Stimulated activated CD4-positive, alpha-beta T cell treated with anti-CD3 and anti-CD28 coated beads, Interleukin-4, amount 100 ng/mL, for 24 hours (primary cell): ENCODE measurements around the gene SLX9.
"Not testable (repeated sequence)": the region's sequence is repeated elsewhere in the genome, so short reads cannot be mapped to it uniquely, and the experiment has no call there.

ENCODE experiments used
- DNase-seq: peaks from one replicate; pipeline ENCODE4 v3.0.0-alpha.2; 2020

SLX9 gene

DNA sequence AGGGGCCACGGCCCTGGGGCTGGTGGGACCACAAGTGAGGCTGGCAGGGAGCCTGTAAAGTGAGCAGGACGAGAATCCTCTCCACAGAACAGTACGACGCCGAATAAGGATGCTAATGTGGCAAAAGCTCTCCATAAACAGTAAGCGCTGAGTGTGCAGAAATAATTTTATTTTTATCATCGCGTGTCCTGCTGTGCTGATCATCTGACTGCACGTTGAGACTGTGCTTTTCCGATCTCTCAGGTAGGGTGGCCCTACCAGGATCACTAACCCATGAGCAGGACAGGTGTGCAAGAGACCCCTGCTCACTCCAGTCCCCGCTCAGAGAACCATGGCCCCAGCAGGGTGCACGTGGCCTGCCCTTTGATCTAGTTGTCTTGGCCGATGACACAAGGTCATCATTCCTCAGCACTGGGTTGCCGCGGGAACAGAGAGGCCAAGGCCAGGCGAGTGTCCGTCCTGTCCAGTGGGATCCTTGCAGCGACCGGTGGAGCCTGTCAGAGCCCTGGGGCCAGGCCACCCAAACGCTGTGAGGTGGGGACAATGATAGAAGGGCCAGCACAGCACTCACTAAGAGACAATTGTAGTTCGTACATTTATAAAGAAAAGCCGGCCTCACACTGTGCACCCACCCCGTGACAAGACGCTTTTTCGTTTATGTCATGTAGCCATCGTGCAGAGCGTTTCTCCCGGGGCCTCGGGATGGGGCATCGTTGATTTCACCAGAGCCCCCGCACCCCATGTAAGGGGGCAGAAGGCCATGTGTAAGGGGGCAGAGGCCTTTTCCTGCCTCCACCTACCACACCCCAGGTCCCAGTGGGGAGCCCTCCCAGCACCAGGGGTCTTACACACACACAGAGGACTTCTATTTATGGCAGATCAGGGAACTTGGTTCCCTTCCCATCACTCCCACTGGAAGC is 81.9 kb downstream of the SLX9 start:
- DNase-seq = no peak

DNA sequence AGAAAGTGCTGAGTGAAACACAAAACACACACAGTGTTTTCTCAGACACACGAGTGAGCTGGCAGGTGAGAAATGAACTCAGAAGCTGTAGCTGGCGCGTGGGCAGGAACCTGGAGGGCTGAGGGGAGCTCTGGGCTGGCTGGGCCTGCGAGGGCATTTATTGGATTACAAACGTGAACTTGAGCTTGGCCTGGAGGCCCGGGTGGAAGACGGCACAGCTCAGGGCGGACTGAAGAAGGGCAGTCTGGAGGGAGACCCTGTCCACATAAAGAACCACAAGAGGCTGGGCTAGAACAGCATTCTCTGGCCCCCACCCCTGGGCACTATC is 82.5 kb downstream of the SLX9 start:
- no peak for DNase-seq

DNA sequence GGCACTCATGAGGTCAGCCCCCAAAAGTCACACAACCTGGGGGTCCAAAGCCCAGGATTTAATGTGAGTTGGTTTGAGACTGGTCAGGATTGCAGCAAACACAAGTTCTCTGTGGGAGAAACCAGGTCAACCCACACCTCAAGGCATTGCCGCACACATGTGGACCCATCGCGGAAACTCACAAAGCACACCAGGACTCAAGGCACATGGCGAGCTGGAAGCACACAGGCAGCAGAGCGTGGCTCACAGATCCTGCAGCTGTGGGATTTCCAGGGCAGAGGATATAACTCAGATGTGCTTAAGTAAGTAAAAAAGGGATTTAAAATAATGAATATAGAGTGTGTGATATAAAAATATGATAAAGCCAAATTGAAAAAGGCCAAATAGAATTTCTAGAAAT is 82.9 kb downstream of the SLX9 start:
- DNase-seq = no peak

DNA sequence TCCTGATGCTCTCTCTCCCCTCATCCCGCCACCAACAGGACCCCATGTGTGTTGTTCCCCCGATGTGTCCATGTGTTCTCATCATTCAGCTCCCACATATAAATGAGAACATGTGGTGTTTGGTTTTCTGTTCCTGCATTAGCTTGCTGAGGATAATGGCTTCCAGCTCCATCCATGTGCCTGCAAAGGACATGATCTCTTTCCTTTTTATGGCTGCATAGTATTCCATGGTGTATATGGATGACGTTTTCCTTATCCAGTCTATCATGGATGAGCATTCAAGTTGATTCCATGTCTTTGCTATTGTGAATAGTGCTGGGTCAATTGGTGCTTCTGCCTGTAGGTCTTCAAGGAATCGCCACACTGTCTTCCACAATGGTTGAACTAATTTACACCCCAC is 84.7 kb downstream of the SLX9 start:
- not testable (repeated sequence) for DNase-seq

DNA sequence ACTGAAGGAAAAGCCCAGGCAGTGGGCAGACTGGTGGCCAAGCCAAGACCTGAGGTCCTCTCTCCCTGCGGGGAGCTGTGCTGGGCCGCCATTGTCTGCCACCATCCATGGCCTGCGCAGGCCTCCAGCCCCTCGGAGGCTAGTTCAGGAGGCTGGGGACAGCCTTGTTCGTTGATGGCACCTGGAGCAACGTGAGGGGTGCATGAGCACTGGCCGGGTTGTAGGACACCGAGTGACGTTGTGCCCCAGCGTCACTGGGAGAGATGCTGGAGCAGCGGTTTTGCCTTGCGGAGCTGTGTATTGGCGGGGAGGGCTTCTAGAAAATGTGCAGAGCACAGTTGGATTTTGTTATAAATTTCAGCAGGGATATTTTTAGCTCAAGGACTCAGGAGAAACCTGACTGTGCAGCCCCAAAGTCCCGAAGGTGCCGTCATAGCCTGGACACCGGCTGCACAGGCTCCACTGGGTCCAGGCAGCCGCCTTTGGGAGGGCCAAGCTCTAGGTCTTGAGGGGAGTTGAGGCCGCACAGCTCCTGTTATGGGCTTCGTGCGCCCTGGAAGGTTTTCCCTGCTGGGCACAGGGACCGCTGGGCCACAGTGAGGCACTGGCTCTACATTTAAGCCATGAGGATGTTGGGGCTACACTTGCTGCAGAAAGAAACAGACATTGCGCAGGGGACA is 86.4 kb downstream of the SLX9 start:
- DNase-seq = no peak
